ENCODE data around the gene MRPS6.

MRPS6 gene

DNA sequence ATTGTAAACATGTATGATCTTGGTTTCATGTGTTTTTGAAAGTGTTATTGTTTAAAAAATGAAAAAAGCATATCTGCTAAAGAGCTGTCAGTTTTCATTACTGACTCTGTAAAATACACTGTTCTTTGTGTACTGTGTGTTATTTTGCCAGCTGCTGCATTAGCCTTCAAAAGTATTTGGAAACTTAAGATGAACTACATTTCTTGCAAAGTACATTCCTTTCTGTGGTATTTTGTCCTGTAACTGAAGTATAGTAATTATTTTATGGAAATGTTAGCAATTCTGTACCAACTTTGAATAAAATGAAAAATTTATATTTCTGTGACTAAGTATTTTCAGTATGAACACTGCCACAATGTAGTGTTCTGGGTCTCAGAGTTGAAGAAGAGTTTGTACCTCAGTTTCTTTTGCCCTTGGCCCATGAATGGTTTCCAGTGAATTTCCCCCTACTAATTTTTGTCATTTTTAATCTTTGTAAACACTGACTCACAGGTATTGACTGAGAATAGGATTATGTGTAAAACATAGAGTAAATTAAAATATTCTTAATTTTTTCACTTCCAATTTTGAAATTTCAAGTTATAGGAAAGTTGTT is 32.7 kb downstream of the MRPS6 start:
- H3K36me3 ChIP-seq, result no peaks in the 10 kb centered on the region
- H3K27ac ChIP-seq, result no peak overlapping the region
- no peaks in the 10 kb centered on the region for H3K9me3 ChIP-seq
- H3K4me1 ChIP-seq (ENCODE audit: control insufficient read depth in 1 of 2, insufficient read depth in 1 of 2, low read depth in 1 of 2, low read length in 1 of 2), result no peaks in the 10 kb centered on the region
- no peaks in the 10 kb centered on the region for H3K27me3 ChIP-seq
- H3K4me3 ChIP-seq (ENCODE audit: low read depth in 1 of 2, low read length in 1 of 2), result no peak overlapping the region
- TF ChIP-seq, protein P1, sequence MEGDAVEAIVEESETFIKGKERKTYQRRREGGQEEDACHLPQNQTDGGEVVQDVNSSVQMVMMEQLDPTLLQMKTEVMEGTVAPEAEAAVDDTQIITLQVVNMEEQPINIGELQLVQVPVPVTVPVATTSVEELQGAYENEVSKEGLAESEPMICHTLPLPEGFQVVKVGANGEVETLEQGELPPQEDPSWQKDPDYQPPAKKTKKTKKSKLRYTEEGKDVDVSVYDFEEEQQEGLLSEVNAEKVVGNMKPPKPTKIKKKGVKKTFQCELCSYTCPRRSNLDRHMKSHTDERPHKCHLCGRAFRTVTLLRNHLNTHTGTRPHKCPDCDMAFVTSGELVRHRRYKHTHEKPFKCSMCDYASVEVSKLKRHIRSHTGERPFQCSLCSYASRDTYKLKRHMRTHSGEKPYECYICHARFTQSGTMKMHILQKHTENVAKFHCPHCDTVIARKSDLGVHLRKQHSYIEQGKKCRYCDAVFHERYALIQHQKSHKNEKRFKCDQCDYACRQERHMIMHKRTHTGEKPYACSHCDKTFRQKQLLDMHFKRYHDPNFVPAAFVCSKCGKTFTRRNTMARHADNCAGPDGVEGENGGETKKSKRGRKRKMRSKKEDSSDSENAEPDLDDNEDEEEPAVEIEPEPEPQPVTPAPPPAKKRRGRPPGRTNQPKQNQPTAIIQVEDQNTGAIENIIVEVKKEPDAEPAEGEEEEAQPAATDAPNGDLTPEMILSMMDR (IDR thresholded peaks at IDR 0.05), result no peak

DNA sequence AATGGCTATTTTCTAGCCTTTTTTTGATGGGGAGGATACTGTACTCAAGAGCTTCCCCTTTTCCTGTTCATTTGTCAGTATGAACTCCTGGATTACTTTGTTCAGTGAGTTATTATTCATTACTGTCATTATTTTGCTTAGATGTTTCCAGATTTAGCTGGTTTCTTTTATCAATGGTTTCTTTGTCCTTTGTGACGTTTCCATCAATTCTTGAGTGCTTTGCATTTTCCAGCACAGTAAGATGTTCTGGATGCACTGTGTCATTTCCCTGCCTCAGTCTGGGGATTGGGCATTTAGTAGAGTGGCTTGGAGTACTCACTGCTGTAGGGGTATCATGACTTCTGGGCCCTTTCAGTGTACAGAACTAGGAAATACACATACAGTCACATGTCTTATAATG is 34.2 kb downstream of the MRPS6 start:
- H3K36me3 ChIP-seq, result no peaks in the 10 kb centered on the region
- no peak overlapping the region for H3K27ac ChIP-seq
- H3K4me3 ChIP-seq (ENCODE audit: low read depth in 1 of 2, low read length in 1 of 2), result no peak overlapping the region
- no peaks in the 10 kb centered on the region for H3K4me1 ChIP-seq (ENCODE audit: control insufficient read depth in 1 of 2, insufficient read depth in 1 of 2, low read depth in 1 of 2, low read length in 1 of 2)
- no peaks in the 10 kb centered on the region for H3K9me3 ChIP-seq
- TF ChIP-seq, protein P1 (IDR thresholded peaks at IDR 0.05), result no peak
- no peaks in the 10 kb centered on the region for H3K27me3 ChIP-seq

DNA sequence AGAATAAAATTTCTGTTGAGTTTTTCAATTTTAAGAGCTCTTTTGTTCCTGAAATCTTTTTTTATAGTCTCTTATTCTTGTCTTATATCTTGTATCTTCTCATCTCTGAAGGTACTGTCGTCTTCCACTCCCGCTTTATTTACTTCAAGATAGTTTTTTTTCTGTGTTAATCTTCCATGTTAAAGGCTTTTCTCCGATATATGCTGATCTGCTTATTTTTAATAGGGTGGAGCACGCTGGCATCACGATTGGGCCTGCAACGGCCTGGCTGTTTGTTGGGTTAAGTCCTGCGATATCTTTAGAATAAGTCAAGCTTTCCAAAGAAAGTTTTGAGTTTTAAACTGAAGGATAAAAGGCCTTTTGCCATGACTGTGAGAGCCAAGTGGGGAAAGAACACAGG is 35.7 kb downstream of the MRPS6 start:
- H3K27ac ChIP-seq, result no peak overlapping the region
- H3K4me1 ChIP-seq (ENCODE audit: control insufficient read depth in 1 of 2, insufficient read depth in 1 of 2, low read depth in 1 of 2, low read length in 1 of 2), result no peaks in the 10 kb centered on the region
- TF ChIP-seq, protein P1 (IDR thresholded peaks at IDR 0.05), result no peak

DNA sequence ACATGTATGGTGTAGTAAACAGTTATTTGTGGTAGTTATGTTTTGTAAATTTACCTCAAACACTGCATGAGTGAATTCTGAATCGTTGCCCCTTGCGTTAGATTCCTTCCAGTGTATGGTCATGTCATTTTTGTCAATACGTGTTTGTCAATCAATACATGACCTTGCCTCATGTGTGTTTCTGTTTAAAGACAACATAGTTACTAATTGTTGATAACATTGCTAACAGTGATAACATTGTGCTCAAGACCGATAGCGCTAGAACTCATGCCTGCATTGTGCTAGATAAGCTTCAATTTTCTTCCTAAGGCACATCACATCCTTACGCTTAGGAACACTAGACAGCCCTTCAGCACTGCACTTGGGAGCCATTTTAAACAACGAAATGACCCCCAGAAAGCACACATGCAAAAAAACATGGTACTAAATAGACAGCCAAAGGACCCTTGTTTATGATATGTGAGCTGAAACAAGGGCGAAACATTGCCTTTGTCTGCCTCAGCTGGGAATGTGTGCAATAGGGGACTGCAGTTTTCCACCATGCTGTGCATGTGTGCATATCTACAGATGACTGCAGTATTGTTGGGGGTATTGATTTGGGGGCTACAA is 37.3 kb downstream of the MRPS6 start:
- TF ChIP-seq, protein P1 (IDR thresholded peaks at IDR 0.05), result no peak

More for the DNA sequence above, 35.7 kb downstream of the MRPS6 start:
- Histone ChIP-seq H3K36me3 (no peaks in the 10 kb centered on the region), H3K27me3 (no peaks in the 10 kb centered on the region), H3K4me3 (ENCODE audit: low read depth in 1 of 2, low read length in 1 of 2) (no peak overlapping the region), H3K9me3 (no peaks in the 10 kb centered on the region)

DNA sequence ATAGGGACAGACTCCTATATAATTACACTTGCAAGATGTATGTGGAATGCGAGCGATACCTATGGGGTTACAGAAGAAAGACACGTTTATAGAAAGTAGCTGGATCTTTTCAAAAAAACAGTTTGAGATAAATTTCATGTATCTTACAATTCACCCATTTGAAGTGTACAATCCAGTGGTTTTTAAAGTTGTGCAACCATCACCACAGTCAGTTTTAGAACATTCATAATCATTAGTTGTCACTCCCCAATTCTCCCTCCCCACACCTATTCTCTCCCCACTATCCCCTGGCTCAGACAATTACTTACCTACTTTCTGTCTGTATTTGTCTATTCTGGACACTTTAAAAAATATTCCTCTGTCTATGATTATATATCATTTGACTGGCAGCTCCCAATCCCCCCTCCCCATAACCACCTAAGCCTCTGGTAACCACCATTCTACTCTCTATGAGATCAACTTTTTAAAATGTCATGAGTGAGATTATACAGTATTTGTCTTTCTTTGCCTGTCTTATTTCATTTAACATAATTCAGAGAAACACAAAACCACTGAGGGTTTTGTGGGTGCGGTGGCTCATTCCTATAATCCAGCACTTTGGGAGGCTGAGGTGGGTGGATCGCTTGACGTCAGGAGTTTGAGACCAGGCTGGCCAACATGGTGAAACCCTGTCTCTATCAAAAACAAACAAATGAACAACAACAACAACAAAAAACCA is 39.1 kb downstream of the MRPS6 start:
- Histone ChIP-seq H3K36me3 (no peaks in the 10 kb centered on the region), H3K4me1 (ENCODE audit: control insufficient read depth in 1 of 2, insufficient read depth in 1 of 2, low read depth in 1 of 2, low read length in 1 of 2) (no peaks in the 10 kb centered on the region)
- TF ChIP-seq, protein P1 (IDR thresholded peaks at IDR 0.05), result no peak

More for the DNA sequence above, 37.3 kb downstream of the MRPS6 start:
- H3K9me3 ChIP-seq, result no peaks in the 10 kb centered on the region
- no peaks in the 10 kb centered on the region for H3K4me1 ChIP-seq (ENCODE audit: control insufficient read depth in 1 of 2, insufficient read depth in 1 of 2, low read depth in 1 of 2, low read length in 1 of 2)
- H3K27me3 ChIP-seq, result no peaks in the 10 kb centered on the region
- no peak overlapping the region for H3K27ac ChIP-seq
- no peak overlapping the region for H3K4me3 ChIP-seq (ENCODE audit: low read depth in 1 of 2, low read length in 1 of 2)
- H3K36me3 ChIP-seq, result no peaks in the 10 kb centered on the region

More for the DNA sequence above, 39.1 kb downstream of the MRPS6 start:
- H3K27me3 ChIP-seq, result no peaks in the 10 kb centered on the region
- H3K4me3 ChIP-seq (ENCODE audit: low read depth in 1 of 2, low read length in 1 of 2), result no peak overlapping the region
- H3K9me3 ChIP-seq, result no peaks in the 10 kb centered on the region
- no peak overlapping the region for H3K27ac ChIP-seq

All from neutrophil (primary cell).